NCI-H510A treated with DMSO at 0.1 percent for 48 hours (cell line): Measurements from ENCODE around the gene LARP6.
"Not testable (repeated sequence)": the region's sequence is repeated elsewhere in the genome, so short reads cannot be mapped to it uniquely, and the experiment has no call there.

Experiments
- DNase-seq: peaks from one replicate; lab custom pipeline; 2025; lab: John Stamatoyannopoulos, UW

Gene LARP6

GRCh38 chr15:70830615-70831014, 23.3 kb downstream of the LARP6 start:
- no peak for DNase-seq

- no peak for DNase-seq
Measured at GRCh38 chr15:70829371-70830166, 24.4 kb downstream of the LARP6 start.

DNA sequence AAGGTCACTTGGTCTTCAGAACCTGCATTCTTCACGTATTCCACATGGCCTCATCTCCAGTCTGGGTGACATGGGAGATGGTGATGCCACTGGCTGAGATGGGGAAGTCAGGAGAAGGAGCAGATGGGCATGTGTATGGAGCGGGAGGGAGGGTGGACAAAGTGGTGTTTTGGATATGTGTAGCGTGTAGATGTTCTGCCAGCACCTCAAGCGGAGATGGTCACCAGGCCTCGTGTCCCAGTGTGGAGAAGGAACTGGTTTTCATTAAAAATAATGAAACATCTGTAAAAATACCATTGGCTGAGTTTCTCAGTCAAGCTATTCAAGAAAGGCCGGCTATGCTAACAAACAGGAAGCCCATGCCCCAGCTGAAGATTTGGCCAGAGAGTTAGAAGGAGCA, 26.2 kb downstream of the LARP6 start:
- no peak for DNase-seq

DNA sequence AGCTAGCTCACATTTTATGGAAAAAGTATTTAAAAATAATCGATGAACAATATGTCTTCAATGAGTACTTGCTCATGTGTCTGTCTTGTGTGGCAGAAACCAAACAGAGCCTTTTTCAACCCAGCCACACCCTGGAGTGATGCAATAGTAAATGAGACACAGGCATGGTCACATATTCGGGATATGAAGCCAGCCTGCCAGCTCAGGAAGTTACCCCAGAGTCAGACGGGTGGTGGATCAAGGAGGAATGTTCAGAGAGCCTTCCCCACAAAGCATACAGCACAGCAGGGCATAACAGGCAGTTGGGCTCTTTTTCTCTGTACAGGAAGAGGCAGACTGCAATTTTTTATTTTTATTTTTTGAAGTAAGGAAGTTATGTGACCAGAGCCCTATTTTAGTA, 27.3 kb downstream of the LARP6 start:
- no peak for DNase-seq

- no peak for DNase-seq
Measured at GRCh38 chr15:70825841-70826240, 28.1 kb downstream of the LARP6 start.

DNA sequence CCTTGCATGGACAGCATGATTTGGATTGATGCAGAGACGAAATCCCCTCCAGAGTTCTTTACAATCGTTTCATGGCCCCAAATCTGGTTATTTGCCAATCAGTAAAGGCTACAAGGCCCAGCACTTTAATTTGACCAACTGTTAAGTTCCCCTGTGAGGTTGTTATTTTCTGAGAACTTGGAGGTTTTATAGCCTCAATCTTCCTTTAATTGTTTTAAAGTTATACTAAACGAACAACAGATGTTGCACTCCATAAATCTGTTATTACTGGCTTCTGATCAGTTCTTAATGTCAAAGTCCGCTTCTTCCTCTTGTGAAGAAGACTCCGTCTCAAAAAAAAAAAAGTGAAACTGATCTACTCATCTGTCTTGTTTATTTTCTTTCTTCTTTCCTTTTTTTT, 30.8 kb downstream of the LARP6 start:
- DNase-seq: no peak

GRCh38 chr15:70820214-70820613, 33.7 kb downstream of the LARP6 start:
- DNase-seq: no peak

DNA sequence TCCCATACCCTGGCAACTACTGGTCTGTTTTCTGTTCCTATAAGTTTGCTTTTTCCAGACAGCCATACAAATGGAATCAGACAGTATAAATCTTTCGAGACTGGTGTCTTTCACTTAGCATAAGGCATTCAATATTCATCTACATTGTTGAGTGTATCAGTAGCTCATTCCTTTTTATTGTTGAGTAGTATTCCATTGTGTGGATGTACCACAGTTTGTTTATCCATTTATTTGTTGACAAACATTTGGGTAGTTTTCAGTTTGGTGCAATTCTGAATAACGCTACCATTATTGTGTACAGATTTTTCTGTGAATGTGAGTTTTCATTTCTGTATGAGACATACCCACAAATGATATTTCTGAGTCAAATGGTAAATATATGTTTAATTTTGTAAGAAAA, 35.4 kb downstream of the LARP6 start:
- no peak for DNase-seq

GRCh38 chr15:70817266-70817665, 36.7 kb downstream of the LARP6 start:
- no peak for DNase-seq

- peak; percentile 54 for DNase-seq
Measured at GRCh38 chr15:70815604-70816003, 38.4 kb downstream of the LARP6 start.

DNA sequence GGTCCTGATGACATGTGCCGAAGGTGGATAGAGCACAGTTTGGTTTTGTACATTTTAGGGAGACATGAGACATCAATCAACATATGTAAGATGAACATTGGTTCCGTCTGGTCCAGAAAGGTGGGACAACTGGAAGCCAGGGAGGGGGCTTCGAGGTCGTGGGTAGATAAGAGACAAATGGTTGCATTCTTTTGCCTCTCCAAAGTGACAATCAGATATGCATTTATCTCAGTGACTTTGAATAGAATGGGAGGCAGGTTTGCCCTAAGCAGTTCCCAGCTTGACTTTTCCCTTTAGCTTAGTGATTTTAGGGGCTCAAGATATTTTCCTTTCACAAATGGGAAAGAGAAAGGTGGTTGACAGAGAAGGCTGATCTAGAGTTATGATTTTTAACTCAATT, 38.9 kb downstream of the LARP6 start:
- not testable (repeated sequence) for DNase-seq

- no peak for DNase-seq
Measured at GRCh38 chr15:70812827-70813364, 41.1 kb downstream of the LARP6 start.

DNA sequence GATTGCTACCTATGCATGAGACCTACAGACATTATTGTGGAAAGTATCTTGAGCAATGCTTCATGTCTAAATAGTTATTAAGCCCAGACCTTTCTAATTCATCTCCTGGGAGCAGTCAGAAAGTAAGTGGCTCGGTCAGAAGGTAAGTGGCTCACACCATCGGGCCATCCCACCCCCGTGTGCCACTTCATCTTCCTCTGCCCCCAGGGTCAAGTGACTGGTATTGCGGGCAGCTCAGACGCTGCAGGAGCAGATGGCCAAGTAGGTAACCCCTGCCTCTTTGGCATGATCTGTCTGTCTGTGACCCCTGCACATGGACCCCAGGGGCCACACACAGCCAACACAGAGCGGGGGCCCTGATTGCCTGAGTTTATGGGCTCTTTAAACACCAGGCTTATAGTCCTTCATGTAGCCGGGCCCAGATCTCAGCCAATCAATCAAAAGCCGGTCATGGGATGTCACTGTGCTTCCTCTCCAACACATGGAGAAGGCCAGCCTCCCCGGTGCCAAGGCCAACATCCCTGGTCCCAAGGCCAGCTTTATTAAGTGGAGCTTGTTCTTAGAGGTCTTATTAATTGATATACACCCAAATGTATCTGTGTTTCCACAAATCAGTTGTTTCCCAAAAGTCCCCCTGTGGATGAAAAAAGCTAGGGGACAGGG, 42.9 kb downstream of the LARP6 start:
- no peak for DNase-seq

GRCh38 chr15:70806992-70807712, 46.8 kb downstream of the LARP6 start:
- no peak for DNase-seq

- DNase-seq: not testable (repeated sequence)
Measured at GRCh38 chr15:70804388-70804787, 49.6 kb downstream of the LARP6 start.

DNA sequence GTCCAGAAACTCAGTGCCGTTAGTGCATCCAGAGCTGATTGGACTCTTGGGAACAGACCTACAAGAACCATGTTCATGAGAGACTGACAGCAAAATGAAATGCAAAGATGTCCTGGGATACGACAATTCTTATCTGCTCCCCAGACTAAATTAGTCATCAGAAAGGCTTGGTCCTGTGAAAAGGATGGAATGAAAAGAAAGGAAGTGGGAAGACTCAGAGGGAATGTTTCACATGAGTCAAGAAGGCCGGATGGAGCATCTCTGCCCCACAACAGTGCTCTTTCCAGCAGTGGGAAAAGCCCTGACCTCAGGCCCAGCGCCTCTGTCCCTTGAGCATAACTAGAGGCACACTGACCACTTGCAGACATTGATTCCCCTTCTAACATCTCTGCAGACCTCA, 51.3 kb downstream of the LARP6 start:
- DNase-seq: no peak

DNA sequence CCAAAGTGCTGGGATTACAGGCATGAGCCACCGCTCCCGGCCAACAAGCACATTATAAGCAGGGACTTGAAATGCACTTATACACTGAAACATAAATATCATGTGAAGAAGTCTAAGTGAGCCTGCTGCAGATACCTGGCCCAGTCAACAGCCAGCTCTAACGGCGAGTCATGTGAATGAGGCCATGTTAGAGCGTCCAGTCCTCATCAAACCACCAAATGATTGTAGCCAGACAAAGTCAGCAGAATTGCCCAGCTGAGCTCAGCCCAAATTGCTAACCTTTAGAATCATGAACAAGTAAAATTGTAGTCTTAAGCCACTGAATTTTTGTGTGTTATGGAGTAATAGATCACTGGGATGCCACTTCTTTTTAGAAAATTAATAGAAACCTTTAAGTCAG, 52.8 kb downstream of the LARP6 start:
- DNase-seq: no peak

DNA sequence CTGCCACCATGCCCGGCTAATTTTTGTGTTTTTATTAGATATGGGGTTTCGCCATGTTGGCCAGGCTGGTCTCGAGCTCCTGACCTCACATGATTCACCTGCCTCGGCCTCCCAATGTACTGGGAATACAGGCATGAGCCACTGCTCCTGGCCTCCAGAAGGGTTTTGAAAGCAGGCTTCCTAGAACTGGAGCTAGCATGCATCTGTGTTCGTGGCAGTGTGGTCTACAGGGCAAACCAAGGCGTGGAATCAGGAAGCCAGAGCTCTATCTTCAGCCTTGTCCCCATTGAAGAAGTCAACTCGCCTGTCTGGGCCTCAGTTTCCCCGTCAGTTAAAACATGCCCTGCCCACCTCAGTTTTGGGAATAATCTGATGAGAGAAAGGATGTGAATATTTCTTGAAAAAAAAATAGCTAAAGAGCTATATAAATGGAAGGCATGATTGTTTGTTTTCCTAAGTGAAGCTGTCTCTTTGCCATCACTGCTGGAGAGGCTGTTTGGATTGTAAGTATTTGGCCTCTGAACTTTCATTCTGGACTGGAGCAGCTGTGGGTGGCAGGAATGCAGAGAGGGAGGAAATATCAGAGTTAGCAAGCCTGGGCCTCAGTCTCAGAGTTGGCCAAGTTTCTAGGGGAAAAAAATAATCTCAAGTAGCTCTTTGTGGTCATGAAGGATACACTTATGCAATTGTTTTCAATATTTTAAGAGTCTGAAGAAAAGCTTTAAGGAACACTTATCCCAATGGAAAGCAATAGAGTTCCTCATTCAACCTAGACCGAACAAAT, 54.1 kb downstream of the LARP6 start:
- DNase-seq: no peak

GRCh38 chr15:70797464-70797863, 56.5 kb downstream of the LARP6 start:
- no peak for DNase-seq

GRCh38 chr15:70796516-70797310, 57.2 kb downstream of the LARP6 start:
- no peak for DNase-seq

DNA sequence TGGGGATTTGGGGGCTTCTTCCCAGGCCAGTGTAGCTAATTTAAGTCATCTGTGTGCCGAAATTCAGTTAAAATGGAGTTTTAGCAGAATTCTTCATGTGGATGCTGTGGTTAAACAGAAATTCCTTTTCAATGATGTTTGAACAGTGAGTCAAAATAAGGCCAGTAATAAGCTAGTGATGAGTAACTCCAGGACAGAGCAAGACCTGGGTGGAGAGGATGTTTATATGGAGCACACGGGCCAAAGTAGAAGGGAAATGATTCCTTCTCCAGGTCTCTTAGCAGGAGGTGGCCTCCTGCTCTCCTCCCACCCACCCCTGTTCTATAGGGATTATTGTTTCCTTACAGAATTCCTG, 58.7 kb downstream of the LARP6 start:
- DNase-seq: no peak
